Activated gamma-delta T cell treated with Interleukin-2 at 50 U/mL for 16 hours (primary cell): ENCODE measurements around the gene MUC5AC.
"Not testable (repeated sequence)": the region's sequence is repeated elsewhere in the genome, so short reads cannot be mapped to it uniquely, and the experiment has no call there.

Experiments used
- DNase-seq: peaks from one replicate; pipeline ENCODE4 v3.0.0-alpha.2; 2020

The MUC5AC gene

DNA sequence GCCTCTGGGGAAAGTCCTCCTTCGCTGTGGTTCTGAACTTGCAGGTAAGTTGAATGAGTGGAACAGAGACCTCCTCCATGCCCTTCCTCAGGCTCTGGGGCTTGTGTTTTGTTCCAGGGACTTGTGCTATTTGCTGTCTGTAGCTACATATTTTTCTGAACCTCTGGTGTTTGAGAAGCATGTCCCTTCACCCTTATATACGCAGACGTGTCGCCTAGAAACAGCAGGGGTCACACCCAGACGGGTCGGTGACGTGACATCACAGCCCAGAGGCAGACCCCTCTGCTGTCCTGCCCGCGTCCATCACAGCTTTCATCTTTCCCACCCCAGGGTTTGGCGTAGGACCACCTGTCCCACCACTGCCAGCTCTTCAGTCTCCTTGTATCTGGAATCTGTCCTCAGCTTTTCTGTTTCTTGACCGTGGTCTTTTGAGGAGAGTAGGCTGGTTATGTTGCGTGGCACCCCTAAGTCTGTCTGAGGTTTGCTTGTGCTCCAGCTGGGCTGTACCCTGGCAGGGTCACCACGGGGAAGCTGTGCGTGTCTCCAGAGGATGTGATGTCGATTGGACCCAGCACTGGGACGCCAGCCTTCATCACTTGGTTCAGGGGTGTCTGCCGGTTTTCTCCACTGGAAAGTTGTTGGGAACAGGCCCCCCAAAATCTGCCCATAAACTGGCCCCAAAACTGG, 51.8 kb downstream of the MUC5AC start:
- no peak for DNase-seq

- DNase-seq: no peak
Measured at GRCh38 chr11:1211838-1212237, 54.1 kb downstream of the MUC5AC start.

- DNase-seq: not testable (repeated sequence)
Measured at GRCh38 chr11:1215826-1216225, 58.1 kb downstream of the MUC5AC start.

- DNase-seq: no peak
Measured at GRCh38 chr11:1217151-1217550, 59.4 kb downstream of the MUC5AC start.

- no peak for DNase-seq
Measured at GRCh38 chr11:1218256-1218787, 60.6 kb downstream of the MUC5AC start.

DNA sequence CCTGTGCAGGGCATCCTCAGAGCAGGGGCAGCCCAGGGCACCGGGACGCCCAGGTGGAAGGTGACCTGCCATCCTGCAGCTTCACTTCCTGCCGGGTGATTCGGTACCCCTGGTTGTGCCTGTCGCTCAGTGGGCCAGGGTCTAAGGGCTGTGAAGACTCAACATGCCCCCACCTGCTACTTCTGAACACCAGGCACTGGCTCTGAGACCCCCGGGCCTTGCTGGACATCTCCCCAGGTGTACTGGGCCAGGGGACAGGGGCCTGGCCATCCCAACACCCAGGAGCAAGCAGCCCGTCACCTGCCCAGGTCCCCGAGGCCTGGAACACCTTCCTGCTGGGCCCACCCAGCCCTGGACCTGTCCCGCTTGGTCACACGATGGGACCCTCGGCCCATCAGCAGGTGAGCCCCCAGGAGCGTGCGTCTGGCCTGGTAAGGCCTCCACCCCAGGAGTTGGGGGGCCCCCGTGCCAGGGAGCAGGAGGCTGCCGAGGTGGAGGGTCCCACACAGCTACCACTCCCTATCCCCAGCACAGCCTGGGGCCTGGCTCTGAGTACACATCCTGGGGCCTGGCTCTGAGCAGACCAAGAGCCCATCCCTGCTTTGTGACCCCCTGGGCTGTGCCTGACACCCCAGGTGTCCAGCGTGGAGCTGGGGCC, 61.2 kb downstream of the MUC5AC start:
- no peak for DNase-seq

- no peak for DNase-seq
Measured at GRCh38 chr11:1219446-1219833, 61.7 kb downstream of the MUC5AC start.

DNA sequence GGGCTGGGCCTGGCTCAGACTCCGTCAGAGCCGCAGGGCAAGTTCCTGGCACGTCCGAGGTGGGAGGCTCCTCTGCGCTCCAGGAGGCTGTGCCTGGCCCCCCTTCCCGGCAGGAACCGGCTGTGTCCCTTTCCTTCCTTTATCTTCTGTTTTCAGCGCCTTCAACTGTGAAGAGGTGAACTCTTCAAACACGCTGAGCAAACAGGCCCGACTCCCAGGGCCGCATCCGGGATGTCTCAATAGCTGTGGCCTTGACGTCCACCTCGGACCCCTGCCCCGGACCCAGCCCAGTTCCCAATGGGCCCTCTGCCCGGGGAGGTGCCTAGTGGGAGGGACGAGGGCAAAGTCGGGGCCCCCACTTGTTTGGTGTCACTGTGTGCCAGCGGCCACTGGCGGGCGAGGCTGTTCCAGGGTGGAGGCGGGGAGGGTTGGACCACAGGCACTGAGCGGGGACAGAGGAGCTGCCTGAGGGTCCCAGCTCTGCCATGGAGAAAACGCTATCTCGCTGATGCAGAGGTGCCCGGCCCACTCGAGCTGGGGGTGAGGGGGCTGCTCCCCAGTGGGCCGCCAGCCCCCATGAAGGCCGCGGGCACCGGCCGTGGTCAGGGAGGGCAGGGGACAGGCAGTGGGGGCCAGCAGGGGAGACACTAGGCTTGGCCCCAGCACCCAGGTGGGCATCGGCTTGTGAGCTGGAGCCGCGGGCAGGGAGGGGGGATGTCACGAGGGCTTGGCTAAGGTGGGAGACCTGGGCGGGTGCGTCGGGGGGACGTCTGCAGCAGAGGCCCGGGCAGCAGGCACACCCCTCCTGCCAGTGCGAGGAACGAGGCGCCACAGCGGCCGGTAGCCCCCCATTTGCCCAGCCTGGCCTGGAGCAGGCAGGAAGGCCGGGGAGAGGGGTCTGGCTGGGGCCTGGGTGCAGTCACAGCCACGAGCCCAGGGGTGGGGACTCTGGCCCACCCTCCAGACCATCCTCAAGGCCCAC, 62.4 kb downstream of the MUC5AC start:
- no peak for DNase-seq

DNA sequence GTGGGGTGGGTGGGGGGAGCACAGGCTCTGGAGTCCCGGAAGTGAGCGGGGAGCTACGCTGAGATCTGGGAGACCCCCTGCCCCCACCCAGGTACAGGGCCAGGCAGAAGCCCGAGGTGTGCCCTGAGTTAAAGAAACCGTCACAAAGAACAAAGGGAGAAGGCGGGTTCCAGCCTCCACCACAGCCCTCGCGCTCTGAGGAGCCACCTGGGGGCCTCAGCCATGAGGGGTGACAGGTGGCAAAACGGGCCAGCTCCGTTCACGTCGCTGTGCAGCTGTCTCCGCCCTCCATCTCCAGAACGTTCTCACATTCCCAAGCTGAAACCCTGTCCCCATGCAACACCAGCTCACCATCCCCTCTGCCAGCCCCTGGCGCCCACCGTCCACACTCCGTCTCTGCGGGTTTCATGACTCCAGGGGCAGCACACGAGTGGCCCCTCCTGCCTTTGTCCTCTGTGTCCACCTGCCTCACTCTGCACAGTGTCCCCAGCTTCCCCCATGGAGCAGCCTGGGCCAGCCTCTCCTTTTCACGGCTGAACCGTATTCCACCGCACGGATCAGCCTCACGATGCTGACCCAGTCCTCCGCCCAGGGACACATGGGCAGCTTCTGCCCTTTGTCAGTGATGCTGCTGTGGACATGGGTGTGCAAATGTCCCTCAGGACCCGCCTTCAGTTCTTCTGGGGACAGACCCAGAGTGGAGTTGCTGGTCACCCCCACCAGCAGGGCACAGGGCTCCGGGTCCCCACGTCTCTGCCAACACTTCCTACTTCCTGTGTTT, 63.4 kb downstream of the MUC5AC start:
- DNase-seq: no peak

- no peak for DNase-seq
Measured at GRCh38 chr11:1221848-1222311, 64.1 kb downstream of the MUC5AC start.

DNA sequence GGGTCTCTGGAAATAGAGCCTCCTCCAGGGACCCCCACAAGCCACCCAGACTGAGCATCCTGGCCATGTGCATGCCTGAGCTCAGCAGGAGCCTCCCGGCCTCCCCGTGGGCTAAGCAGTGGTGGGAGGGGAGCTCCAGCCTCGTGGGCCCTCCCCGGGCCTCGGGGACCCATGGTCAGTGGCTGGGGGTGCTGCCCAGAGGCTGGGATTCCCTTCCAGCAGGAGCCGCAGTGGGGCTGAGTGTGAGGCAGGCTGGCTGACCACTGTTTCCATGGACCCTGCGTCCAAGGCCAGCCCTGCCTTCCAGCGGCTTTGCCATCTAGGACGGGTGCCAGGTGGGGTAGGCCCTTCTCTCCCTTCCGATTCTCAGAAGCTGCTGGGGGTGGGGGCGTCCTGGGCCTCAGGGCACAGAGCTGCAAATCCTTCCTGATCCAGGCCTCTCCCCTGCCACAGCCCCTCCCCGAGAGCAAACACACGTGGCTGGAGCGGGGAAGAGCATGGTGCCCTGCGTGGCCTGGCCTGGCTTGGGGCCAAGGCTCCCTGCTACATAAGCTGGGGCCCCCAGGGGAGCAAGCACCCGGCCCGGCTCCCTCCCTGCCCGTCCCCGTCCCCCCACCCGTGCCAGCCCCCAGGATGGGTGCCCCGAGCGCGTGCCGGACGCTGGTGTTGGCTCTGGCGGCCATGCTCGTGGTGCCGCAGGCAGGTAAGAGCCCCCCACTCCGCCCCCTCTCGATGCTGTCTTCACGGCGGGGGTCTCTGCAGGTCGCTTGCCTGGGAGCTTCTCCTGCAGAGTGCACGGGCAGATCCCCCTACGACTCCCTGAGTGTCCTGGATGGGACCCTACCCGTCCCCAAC, 65.0 kb downstream of the MUC5AC start, which contains the start of gene MUC5B:
Gene MUC5B, plus strand, starts transcription at position 576 of the 855 bp plus-strand sequence. Its CDS starts 58 bp downstream, at position 634.
- no peak for DNase-seq

GRCh38 chr11:1223346-1224110, 65.8 kb downstream of the MUC5AC start:
- no peak for DNase-seq

DNA sequence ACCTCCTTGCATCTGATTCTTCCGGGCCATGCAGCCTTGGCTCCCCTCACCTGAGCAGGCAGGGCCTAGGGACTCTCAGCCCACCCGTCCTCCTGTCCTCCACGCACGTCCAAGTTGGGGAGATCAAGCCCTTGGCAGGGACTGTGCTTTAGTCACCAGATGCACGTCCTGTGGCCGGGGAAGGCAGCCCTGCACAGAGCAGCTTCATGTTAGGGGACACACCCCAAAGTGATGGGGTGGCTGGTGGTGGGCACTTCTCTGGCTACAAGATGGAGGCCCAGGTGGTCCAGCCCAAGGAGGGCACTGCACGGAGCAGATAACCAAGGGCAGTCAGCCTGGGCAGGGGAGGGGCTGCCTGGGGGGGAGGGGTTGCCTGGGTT, 66.3 kb downstream of the MUC5AC start:
- no peak for DNase-seq

GRCh38 chr11:1224491-1225385, 67.0 kb downstream of the MUC5AC start:
- no peak for DNase-seq

DNA sequence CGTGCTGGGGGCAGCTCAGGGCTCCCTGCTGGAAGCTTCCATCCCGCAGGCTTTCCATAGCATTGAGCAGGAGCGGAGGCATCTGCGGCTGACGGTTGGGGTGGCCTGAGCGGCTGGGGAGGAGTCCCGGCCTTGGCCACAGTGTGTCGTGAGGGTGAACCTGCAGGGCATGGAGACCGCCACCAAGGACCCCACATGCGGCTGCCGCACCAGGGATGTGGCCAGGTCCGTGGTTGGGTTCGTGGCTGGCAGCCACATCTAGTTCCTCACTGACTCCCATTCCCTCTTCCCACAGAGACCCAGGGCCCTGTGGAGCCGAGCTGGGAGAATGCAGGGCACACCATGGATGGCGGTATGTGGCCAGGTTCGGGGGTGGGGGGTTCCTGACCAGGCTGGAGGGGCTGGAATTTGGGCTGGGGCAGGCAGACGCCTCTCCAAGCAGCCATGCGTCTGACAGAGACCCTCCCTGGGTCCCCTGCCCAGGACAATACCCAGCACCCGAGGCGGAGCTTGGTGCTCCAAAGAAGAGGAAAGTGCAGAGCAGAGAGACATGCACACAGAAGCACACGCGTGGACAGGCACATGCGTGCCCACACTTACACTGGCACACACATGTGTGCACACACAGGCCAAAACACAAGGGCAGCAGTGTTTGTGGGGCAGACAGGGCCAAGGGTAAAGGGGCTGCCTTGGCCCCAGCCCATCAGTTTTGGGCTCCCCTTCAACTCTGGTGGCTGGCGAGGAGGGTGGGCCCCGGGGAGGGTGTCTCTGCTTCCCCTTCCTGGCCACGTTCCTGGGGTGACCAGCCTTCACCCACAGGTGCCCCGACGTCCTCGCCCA, 67.9 kb downstream of the MUC5AC start:
- no peak for DNase-seq

DNA sequence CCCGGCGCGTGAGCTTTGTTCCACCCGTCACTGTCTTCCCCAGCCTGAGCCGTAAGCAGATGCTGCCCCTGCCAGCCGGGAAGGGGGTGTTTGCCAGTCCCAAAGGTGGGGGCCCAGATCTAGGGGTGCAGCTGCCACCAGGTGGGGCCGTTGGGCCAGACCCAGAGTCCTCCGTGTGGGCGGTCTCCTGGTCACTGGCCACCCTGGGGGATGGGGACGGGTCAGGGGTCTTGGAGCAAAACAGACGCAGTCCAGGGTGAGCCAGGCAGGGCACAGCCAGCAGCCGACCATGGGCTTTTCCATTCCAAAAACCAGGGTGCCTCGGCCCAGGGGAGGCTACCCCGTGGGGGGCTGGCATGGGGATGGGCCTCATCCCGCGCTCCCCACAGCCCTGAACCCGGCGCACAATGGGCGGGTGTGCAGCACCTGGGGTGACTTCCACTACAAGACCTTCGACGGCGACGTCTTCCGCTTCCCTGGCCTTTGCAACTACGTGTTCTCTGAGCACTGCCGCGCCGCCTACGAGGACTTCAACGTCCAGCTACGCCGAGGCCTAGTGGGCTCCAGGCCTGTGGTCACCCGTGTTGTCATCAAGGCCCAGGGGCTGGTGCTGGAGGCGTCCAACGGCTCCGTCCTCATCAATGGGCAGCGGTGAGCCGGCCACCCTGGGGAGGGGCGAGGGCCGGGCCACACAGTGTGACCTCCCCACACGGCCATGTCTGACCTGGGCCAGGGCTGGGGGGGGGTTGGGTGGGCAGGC, 68.7 kb downstream of the MUC5AC start:
- no peak for DNase-seq

DNA sequence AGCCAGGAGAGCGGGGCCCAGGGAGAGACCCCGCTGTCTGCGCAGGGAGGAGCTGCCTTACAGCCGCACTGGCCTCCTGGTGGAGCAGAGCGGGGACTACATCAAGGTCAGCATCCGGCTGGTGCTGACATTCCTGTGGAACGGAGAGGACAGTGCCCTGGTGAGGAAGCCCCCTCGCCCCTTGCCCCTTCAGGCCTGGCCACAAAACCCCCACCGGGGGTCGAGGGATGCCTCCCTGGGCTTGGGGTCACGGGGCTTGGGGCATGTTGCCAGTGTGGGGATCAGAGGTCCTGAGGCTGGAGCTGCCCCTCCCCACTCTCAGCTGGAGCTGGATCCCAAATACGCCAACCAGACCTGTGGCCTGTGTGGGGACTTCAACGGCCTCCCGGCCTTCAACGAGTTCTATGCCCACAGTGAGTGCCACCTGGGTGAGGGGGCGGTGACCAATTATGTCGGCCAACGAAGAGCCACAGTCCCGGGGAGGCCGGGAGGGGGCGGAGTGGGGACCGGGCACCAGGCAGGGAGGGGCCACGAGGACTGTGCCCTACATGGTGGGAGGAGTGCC, 69.3 kb downstream of the MUC5AC start:
- no peak for DNase-seq
